HG02943 (cell line): ENCODE data around the gene ACSS2.

Source experiments
- ATAC-seq: cut with Tn5 transposase; IDR thresholded peaks from one replicate; pipeline ENCODE4 v1.9.1; 2021; ENCODE audit warnings: mild to moderate bottlenecking, low read depth, moderate library complexity; ENCODE audit not compliant: unreplicated experiment

The ACSS2 gene

GRCh38 chr20:34876406-34877282, at the start of gene ACSS2:
TSS of gene ACSS2 (plus strand) at chr20:34876612. CDS start at chr20:34876646, 34 bp downstream.
- peak; percentile 22 for ATAC-seq

GRCh38 chr20:34829191-34829590, 47.2 kb upstream of the ACSS2 start:
- no peak for ATAC-seq

GRCh38 chr20:34831936-34832335, 44.5 kb upstream of the ACSS2 start:
- no peak for ATAC-seq

GRCh38 chr20:34834459-34834893, 41.9 kb upstream of the ACSS2 start:
- ATAC-seq, result no peak

- no peak for ATAC-seq
Observed at GRCh38 chr20:34842143-34842542, 34.3 kb upstream of the ACSS2 start.

- ATAC-seq, result no peak
Observed at GRCh38 chr20:34843421-34843820, 33.0 kb upstream of the ACSS2 start.

GRCh38 chr20:34848597-34848996, 27.8 kb upstream of the ACSS2 start:
- ATAC-seq, result no peak

GRCh38 chr20:34849778-34850177, 26.6 kb upstream of the ACSS2 start:
- ATAC-seq, result no peak

GRCh38 chr20:34850969-34851368, 25.4 kb upstream of the ACSS2 start:
- ATAC-seq, result no peak

- ATAC-seq, result no peak
Observed at GRCh38 chr20:34852298-34852697, 24.1 kb upstream of the ACSS2 start.

- no peak for ATAC-seq
Observed at GRCh38 chr20:34859367-34859766, 17.0 kb upstream of the ACSS2 start.

GRCh38 chr20:34859826-34860545, 16.4 kb upstream of the ACSS2 start:
- no peak for ATAC-seq

GRCh38 chr20:34861386-34862084, 14.9 kb upstream of the ACSS2 start:
- no peak for ATAC-seq

- no peak for ATAC-seq
Observed at GRCh38 chr20:34862724-34863123, 13.7 kb upstream of the ACSS2 start.

- no peak for ATAC-seq
Observed at GRCh38 chr20:34863421-34863965, 12.9 kb upstream of the ACSS2 start.

GRCh38 chr20:34864216-34864615, 12.2 kb upstream of the ACSS2 start:
- ATAC-seq, result no peak

- no peak for ATAC-seq
Observed at GRCh38 chr20:34871320-34871926, 5.0 kb upstream of the ACSS2 start.

GRCh38 chr20:34871966-34872621, 4.3 kb upstream of the ACSS2 start:
- ATAC-seq, result no peak

GRCh38 chr20:34872622-34873224, 3.7 kb upstream of the ACSS2 start, which contains the start of gene GGT7:
TSS of gene GGT7 (minus strand) at chr20:34872856. CDS start at chr20:34872815, 41 bp downstream.
- ATAC-seq, result no peak
